Activated gamma-delta T cell treated with Interleukin-2 at 50 U/mL for 16 hours (primary cell): ENCODE data around the gene TSSC4.

Source experiments
- DNase-seq: peaks from one replicate; pipeline ENCODE4 v3.0.0-alpha.2; 2020

The TSSC4 gene

DNA sequence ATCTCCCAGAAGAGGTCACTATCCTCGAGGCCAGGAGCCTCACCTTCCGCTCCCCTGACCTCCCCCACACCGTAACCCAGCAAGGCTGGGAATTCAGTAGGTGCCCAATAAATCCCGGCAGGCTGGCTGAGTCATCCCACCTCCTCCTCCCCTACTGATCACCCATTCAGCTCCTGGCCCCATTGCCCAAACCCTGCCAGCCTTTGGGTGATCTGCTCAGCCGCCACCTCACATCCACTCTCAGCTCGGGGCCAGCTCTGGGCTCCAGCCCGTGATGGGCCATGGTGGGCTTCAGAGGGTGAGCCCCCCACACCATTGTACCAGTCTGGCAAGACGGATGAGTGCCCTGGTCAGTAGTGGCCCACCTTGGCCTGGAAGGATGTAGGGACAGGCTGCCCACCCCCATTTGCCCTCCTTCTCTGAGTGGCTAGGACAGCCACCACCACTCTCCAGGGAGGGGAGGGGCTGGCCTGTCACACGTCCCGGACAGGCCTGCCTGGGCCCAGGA lies 35.5 kb downstream of the TSSC4 start:
- no peak for DNase-seq

DNA sequence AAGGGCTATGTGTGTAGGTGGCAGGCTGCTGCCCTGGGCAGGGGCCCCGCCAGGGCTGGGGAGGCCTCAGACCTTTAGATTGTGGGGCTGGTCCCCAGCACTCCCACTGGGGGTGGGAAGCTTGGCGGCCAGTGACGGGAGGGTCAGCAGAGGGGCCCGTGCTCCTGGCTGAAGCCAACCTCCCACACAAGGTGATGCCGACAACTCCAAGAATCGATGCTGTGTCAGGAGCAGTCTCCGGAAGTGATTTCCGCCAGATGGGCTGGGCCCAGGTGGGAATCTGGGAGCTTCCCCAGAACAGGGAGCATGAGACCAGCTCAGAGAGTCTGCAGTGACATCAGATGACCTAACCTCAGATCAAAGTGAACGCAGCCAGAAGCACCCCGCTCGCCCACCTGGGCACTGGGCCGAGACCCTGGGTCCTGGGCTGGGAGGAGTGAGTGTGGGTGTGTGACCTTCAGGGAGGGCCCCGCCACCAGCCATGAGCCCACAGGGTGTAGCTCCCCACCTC lies 36.0 kb downstream of the TSSC4 start:
- DNase-seq, result no peak

GRCh38 chr11:2437516-2437915 lies 37.0 kb downstream of the TSSC4 start:
- no peak for DNase-seq

DNA sequence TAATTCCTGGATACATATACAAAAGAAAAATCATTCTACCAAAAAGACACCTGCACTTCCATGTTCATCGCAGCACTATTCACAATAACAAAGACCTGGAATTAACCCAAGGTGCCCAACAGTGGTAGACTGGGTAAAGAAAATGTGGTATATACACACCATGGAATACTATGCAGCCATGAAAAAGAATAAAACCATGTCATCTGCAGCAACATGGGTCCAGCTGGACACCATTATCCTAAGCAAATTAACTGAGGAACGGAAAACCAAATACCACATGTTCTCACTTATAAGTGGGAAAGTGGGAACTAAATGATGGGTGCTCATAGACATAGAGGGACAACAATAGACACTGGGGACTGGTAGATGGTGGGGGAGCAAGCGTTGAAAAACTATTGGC lies 39.3 kb downstream of the TSSC4 start:
- DNase-seq, result no peak

- DNase-seq, result no peak
Measured at GRCh38 chr11:2440646-2441045, 40.1 kb downstream of the TSSC4 start.

DNA sequence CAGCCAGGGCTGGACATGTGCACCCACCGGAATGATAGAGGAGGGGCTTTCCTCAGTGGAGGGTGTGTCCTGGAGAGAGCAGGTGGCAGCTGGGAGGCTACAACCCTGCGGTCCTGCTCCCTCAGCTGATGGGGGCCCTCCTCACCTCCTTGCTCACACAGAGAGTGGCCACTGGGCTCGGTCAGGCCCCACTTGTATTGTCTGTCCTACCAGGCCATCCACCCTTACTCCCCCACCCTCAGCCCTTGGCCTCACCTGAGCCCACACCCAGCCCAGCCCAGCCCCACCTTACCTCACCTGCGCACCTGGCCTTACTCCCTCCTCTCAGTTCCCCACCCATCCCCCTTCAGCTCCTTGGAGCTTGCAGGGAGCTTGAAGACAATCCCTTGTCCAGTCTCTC lies 40.6 kb downstream of the TSSC4 start:
- no peak for DNase-seq

DNA sequence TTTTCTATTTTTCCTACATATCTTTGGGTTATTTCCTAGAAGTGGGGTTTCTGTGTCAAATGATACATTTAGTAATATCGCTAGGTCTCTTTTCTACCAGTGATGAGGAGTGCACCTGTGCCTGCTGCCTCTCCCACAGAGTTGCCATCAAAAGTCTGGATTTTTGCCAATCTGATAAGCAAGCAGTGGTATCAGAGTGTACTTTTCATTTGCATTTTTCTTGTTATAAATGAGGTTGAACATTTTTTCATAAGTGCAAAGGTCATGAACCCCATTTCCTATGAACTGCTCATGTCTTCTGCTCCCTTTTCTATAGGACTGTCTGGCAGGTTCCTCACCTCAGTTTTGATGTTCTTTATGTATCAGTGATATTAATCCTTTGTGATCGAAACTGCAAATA lies 42.0 kb downstream of the TSSC4 start:
- DNase-seq, result no peak

GRCh38 chr11:2443406-2443805 lies 42.9 kb downstream of the TSSC4 start:
- DNase-seq, result no peak

GRCh38 chr11:2443881-2444820 lies 43.6 kb downstream of the TSSC4 start, which contains the start of gene TRPM5:
Gene TRPM5 (minus strand): TSS chr11:2444514. CDS start chr11:2423036, 21,478 bp downstream.
- DNase-seq, result peak; percentile 64

- peak; percentile 28 for DNase-seq
Measured at GRCh38 chr11:2444821-2445745, 44.5 kb downstream of the TSSC4 start, which contains the start of gene KCNQ1. Gene KCNQ1 (plus strand): TSS chr11:2445008. CDS start chr11:2445099, 91 bp downstream.

- DNase-seq, result no peak
Measured at GRCh38 chr11:2445746-2446551, 45.4 kb downstream of the TSSC4 start.

- no peak for DNase-seq
Measured at GRCh38 chr11:2446590-2447252, 46.2 kb downstream of the TSSC4 start.

DNA sequence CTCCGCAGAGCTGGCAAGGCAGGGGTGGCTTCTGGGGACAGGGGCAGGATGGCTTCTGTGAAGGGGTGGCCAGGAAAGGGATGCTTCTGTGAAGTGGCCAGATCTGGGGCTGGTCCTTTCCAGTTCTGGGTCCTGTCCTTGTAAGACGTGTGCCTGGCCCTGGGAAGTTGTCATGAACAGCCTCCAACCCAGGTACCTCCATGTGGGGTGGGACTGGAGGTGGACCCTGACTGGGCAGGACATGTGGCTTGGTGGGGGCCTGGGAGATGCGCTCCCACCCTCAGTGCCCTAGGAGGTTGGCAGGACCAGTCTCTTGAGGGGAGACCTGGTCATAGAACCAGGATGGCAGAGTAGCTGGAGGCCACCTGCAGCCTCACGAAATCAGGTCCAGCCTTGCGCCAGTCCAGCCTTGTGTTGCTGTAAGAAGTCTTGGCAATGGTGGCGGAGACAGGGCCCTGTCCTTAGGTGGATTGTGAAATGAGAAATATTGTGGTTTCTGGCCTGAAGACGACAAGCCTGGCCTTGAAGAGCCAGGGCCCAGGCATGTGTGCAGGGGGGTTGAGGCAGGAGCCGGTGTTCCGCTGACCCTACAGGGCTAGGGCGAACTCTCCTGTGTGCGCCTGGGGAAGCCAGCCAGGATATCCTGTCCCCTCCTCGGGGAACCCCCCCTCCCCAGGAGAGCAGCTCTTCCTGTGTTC lies 46.9 kb downstream of the TSSC4 start:
- no peak for DNase-seq

DNA sequence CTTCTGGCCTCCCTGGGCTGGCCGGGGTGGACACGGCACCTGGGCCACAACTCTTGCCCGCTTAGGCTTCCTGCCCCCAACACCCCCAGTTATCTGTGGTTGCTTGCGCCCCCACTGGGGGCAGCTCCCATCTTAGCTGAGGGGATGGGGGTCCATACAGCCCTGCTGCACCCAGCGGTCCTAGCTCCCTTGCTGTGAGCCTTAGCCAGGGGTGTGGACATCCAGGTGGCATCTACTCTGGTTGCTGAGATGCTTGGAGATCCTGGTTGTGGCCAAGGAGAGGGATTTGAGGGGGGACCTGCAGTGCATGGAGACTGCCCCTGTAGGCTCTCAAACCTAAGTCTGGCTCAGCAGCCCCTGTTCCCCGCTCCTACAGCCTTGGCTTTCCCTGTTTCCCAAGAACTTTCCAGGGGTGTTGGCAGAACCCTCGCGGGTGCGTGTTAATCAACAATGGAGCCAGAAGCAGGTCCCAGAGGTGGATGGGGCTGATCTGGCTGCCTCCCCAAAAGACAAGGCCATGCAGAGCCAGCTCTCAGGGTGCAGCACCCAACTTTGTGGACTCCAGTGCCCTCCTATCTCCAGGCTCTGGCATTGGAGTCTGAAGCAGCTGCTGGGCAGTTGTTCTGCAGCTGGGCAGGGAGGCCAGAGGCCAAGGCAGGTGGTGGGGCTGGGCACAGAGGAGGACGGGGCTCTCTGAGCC lies 47.6 kb downstream of the TSSC4 start:
- DNase-seq, result no peak

DNA sequence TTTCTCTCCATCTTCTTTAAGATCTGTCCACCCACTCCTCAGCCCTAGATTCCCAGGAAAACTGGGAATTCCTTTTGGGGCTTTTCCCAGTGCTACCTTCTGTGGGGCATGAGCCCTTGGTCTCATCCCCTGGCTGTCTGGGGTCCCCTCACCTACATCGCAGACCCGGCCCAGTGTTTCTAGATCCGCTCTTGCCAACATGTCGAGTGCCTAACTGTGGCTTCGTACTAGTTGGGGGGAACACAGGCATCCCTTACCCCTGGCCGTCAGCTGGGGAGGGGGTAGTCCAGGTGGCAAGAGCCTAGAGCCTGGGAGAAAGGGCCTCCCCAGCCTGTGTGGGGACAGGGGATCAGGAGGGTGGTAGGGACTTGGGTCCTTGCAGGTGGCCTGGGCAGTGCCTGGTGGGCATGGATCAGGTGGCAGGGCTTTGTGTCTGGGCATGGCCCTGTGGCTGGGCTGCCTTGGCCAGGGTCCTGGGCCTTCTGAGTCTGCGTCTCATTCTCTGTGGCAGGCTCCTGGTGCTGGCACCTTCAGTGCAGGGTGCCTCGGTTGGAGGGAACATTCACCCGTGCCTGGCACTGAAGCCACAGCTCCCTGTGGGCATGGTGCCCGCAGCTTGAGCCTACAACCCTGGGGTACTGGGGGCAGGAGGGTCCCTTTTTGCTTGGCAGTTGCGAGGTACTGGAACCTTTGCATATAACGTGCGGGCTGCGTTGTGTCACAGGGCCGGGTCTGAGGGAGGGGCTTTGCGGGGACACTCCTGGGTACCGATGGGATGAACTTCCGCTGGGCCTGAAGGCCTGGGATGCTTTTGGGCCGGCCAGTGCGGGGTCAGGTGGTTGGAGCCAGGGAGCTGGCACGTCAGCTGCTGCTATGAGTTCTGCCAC lies 48.4 kb downstream of the TSSC4 start:
- no peak for DNase-seq

- DNase-seq, result no peak
Measured at GRCh38 chr11:2449548-2450320, 49.2 kb downstream of the TSSC4 start.

DNA sequence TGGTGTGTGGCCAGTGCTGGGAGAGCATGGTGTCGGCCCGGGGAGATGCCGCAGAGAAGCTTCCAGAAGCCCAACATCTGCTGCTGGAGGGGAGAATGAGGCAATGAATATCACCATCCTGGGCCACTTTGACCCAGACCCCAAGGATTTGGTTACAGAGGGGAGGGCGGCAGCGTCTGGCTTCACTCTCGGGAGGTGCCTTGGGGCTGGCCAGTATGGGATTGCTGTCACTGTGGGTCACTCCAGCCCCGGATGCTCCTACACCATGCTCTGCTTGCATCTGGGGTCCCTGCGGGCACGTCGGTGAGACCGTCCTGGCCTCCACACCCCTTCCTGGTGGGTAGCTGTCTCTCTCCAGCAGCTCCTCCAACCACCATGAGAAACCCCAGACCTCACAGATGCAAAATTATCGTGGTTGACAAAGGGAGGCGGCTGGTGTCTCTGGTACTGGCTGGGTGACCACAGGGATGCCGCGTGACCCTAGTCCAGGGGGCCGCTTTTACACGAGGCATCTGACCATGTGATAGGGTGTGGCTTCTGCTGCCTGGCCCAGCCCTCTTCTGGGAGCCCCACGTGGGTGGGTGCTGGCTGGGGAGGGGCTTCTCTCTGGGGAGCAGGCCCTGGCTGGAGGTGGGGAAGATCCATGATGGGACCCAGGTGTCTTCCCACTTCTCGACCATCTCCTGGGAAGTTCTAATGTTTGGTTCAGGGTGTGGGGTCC lies 49.9 kb downstream of the TSSC4 start:
- DNase-seq, result no peak

- no peak for DNase-seq
Measured at GRCh38 chr11:2451336-2451735, 50.8 kb downstream of the TSSC4 start.
